Endothelial cell of umbilical vein (primary cell): ENCODE data around the gene TGFA. TPM values are rescaled to one million over a fixed set of nuclear protein-coding genes. Genes with fewer than 3 reads are reported as not detected.

ENCODE experiments used
- BruUV-seq: library from RNA; stranded (reverse); fragments of 400-500 nt; replicated peaks from 2 replicates; lab custom pipeline; 2021; lab: Mats Ljungman, UMichigan
- CTCF ChIA-PET: fragments of 300-600, 350-600 bp; sonication (Branson Sonifier 250); formaldehyde crosslinking; loops from one replicate; lab custom pipeline; 2021; ENCODE audit warnings: antibody characterized with exemption, inconsistent platforms; lab: Charles Lee
- POLR2A ChIA-PET: fragments of 300-600, 350-600 bp; sonication (Branson Sonifier 250); formaldehyde crosslinking; loops from one replicate; lab custom pipeline; 2021; ENCODE audit warnings: antibody characterized with exemption, inconsistent platforms; lab: Charles Lee
- DNase-seq: peaks from one replicate; pipeline ENCODE4 v3.0.0-alpha.2; 2011; ENCODE audit warnings: low read depth, low spot score
- FAIRE-seq: peaks from 2 replicates; lab custom pipeline; 2011; peaks lifted over from hg19 to GRCh38; lab: Jason Lieb, UNC
- H2AFZ ChIP-seq: 2 replicates; pipeline ENCODE4 v1.6.0; 2012; ENCODE audit warnings: low read depth, low read length, control low read depth, inconsistent platforms
- H3K27ac ChIP-seq: 2 replicates; pipeline ENCODE4 v1.5.1; 2011; ENCODE audit warnings: low read depth, mild to moderate bottlenecking, control low read depth, low read length, moderate library complexity; ENCODE audit not compliant: insufficient read depth
- H3K27me3 ChIP-seq, 2 experiments: 2 replicates each; pipeline versions ENCODE4 v1.6.0 to v1.6.1; 2011; ENCODE audit warnings: low read length in 2 of 2, mixed read lengths in 1 of 2; ENCODE audit not compliant: control insufficient read depth in 2 of 2, insufficient read depth in 2 of 2
- H3K36me3 ChIP-seq, 2 experiments: 2 replicates in 1 of 2; 3 replicates in 1 of 2; pipeline ENCODE4 v1.5.1; 2011; ENCODE audit warnings: low read length in 2 of 2, mild to moderate bottlenecking in 1 of 2, moderate library complexity in 1 of 2; ENCODE audit not compliant: control insufficient read depth in 2 of 2, insufficient read depth in 2 of 2; ENCODE audit errors: extremely low read depth in 1 of 2
- H3K4me1 ChIP-seq: 3 replicates; pipeline ENCODE4 v1.5.1; 2011; ENCODE audit warnings: mild to moderate bottlenecking, low read length; ENCODE audit not compliant: control insufficient read depth, insufficient read depth; ENCODE audit errors: extremely low read depth
- H3K4me2 ChIP-seq: 2 replicates; pipeline ENCODE4 v1.6.1; 2011; ENCODE audit warnings: low read length, control low read depth, mixed read lengths; ENCODE audit not compliant: insufficient read depth
- H3K4me3 ChIP-seq, 3 experiments: fragments of 200-600 bp in 1 of 3; sonication (generic), shearing (Covaris generic) in 1 of 3; replicated peaks in 1 of 3; 2 replicates each; pipeline ENCODE4 v1.5.1; 2011 to 2016; ENCODE audit warnings: control low read depth in 3 of 3, low read length in 3 of 3, mild to moderate bottlenecking in 2 of 3, inconsistent platforms in 1 of 3, low read depth in 1 of 3, moderate library complexity in 1 of 3; ENCODE audit not compliant: insufficient read depth in 1 of 3
- H3K79me2 ChIP-seq: 2 replicates; pipeline ENCODE4 v1.6.0; 2012; ENCODE audit warnings: low read length, inconsistent platforms; ENCODE audit not compliant: control insufficient read depth, insufficient read depth
- H3K9ac ChIP-seq: replicated peaks from 2 replicates; pipeline ENCODE3; 2011; ENCODE audit warnings: low read length, control low read depth; ENCODE audit not compliant: insufficient read depth; ENCODE audit errors: extremely low read depth
- H3K9me1 ChIP-seq: replicated peaks from 3 replicates; pipeline ENCODE4 v1.6.0; 2011; ENCODE audit warnings: mild to moderate bottlenecking, low read length; ENCODE audit not compliant: control insufficient read depth, insufficient read depth; ENCODE audit errors: extremely low read depth
- H3K9me3 ChIP-seq: replicated peaks from 2 replicates; pipeline ENCODE4 v1.5.1; 2012; ENCODE audit warnings: low read length, inconsistent platforms; ENCODE audit not compliant: control insufficient read depth, insufficient read depth
- H4K20me1 ChIP-seq: replicated peaks from 2 replicates; pipeline ENCODE3; 2011; ENCODE audit warnings: mild to moderate bottlenecking, low read length; ENCODE audit not compliant: control insufficient read depth, insufficient read depth; ENCODE audit errors: extremely low read depth
- EZH2 ChIP-seq: IDR thresholded peaks from 2 replicates; pipeline ENCODE4 v1.6.1; 2012; ENCODE audit warnings: borderline replicate concordance, low read depth, mild to moderate bottlenecking, moderate library complexity, low read length, inconsistent platforms; ENCODE audit not compliant: severe bottlenecking
- FOS ChIP-seq: IDR thresholded peaks from 2 replicates; pipeline ENCODE4 v1.6.1; 2011; ENCODE audit warnings: mild to moderate bottlenecking, low read length, moderate library complexity, borderline replicate concordance; ENCODE audit not compliant: insufficient read depth
- JUN ChIP-seq: IDR thresholded peaks from 2 replicates; pipeline ENCODE4 v1.6.1; 2011; ENCODE audit warnings: borderline replicate concordance, low read depth; ENCODE audit not compliant: insufficient read length, insufficient read depth
- MYC ChIP-seq: IDR thresholded peaks from one replicate; pipeline ENCODE4 v1.6.1; 2011; ENCODE audit warnings: mild to moderate bottlenecking, low read depth, low read length
- POLR2A ChIP-seq: IDR thresholded peaks from 2 replicates; pipeline ENCODE4 v1.6.1; 2012; ENCODE audit warnings: low read depth, mild to moderate bottlenecking, control low read depth, low read length
- dilution Hi-C: fragments of 300-500 bp; cut with MboI; formaldehyde crosslinking; loops from one replicate; pipeline ENCODE4 v1.15.0; 2019; ENCODE audit warnings: low sequenced_read_pairs; ENCODE audit not compliant: extremely low pct_ligation_motif_present
- intact Hi-C: fragments of 100-400 bp; cut with micrococcal nuclease; formaldehyde crosslinking; loops from one replicate; pipeline ENCODE4 v1.10.0; 2022
- polyA plus RNA-seq, 4 experiments: library from polyadenylated mRNA; depleted of rRNA in 3 of 4; stranded (reverse) in 3 of 4; unstranded in 1 of 4; fragments of >200 nt; gene quantifications; 2 replicates each; pipeline versions ENCODE4 v1.2.1 to v1.2.3, GENCODE V29; 2011 to 2012; ENCODE audit warnings: missing spikeins in 1 of 4
- total RNA-seq: library from RNA; stranded (reverse); gene quantifications from 2 replicates; pipeline ENCODE4 v1.2.3, GENCODE V29; 2021
- TF ChIP-seq, protein P1 (sequence below), 2 donors: IDR thresholded peaks; 1 replicate in 1 of 2; 2 replicates in 1 of 2; pipeline ENCODE4 v1.5.1; 2011; ENCODE audit warnings: low read length in 2 of 2, mild to moderate bottlenecking in 2 of 2, moderate library complexity in 2 of 2, control low read depth in 1 of 2, inconsistent platforms in 1 of 2, low read depth in 1 of 2; ENCODE audit not compliant: insufficient read depth in 1 of 2; ENCODE audit errors: extremely low read depth in 1 of 2
- TF ChIP-seq, protein P2 (sequence below): IDR thresholded peaks from 2 replicates; pipeline ENCODE4 v1.6.1; 2011; ENCODE audit not compliant: insufficient read depth, insufficient read length

Gene TGFA
- total and polyA plus RNA-seq, 2 donors (not counting 3 experiments of a cell fraction or from before 2014, with no cell fraction given) = 0.22 to 0.32 TPM

DNA sequence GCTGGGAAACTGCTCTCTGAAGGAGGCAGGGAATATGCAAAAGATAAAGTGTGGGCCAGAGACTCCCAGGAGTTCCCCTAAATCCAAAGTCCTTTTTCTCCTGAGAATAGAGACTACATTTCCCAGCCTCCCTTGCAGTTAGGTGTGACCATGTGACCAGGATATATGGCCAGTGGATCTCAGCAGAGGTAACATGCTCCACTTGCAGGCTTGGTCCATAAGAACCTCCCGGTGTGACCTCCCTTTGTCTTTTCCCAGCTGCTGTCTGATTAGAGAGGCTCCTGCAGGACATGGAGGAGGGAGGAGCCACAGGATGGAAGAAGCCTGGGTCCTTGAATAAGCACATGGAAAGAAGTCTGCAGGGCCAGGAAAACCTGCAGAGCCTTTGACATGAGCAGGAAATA is 76.2 kb downstream of the TGFA start:
- DNase-seq (no peak), FAIRE-seq (no peak)
- H4K20me1 ChIP-seq = no peaks in the 10 kb centered on the region
- H3K36me3 ChIP-seq = no peaks in the 10 kb centered on the region
- no peaks in the 10 kb centered on the region for H3K9me3 ChIP-seq
- H3K27ac ChIP-seq = no peak overlapping the region
- H3K9me1 ChIP-seq = no peaks in the 10 kb centered on the region
- intact Hi-C loops = loop anchor here (5.0 kb wide), 1 partner anchor 75 kb away; the partner anchor contains the start of gene TGFA
- CTCF ChIA-PET = interaction anchor here (2.0 kb wide), 1 partner anchor 10 kb away, joined by 4 read pairs; no protein-coding TSS in a partner anchor
- TF ChIP-seq JUN (no peak), FOS (no peak), EZH2 (no peak), MYC (no peak), POLR2A (no peak)
- TF ChIP-seq, protein P1, sequence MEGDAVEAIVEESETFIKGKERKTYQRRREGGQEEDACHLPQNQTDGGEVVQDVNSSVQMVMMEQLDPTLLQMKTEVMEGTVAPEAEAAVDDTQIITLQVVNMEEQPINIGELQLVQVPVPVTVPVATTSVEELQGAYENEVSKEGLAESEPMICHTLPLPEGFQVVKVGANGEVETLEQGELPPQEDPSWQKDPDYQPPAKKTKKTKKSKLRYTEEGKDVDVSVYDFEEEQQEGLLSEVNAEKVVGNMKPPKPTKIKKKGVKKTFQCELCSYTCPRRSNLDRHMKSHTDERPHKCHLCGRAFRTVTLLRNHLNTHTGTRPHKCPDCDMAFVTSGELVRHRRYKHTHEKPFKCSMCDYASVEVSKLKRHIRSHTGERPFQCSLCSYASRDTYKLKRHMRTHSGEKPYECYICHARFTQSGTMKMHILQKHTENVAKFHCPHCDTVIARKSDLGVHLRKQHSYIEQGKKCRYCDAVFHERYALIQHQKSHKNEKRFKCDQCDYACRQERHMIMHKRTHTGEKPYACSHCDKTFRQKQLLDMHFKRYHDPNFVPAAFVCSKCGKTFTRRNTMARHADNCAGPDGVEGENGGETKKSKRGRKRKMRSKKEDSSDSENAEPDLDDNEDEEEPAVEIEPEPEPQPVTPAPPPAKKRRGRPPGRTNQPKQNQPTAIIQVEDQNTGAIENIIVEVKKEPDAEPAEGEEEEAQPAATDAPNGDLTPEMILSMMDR (IDR thresholded peaks at IDR 0.05; ENCODE audit: extremely low read depth in 1 of 2, insufficient read depth in 1 of 2, low read depth in 1 of 2, low read length in 2 of 2) = no peak
- TF ChIP-seq, protein P2, sequence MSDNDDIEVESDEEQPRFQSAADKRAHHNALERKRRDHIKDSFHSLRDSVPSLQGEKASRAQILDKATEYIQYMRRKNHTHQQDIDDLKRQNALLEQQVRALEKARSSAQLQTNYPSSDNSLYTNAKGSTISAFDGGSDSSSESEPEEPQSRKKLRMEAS = no peak
- dilution Hi-C loops = no loop called here
- H3K4me2 ChIP-seq = no peak overlapping the region
- no peak overlapping the region for H3K4me3 ChIP-seq
- H3K79me2 ChIP-seq = no peaks in the 10 kb centered on the region
- no TSS peak for BruUV-seq
- no peaks in the 10 kb centered on the region for H3K4me1 ChIP-seq
- H3K9ac ChIP-seq = no peak overlapping the region
- POLR2A ChIA-PET = no interaction called here
- peaks cover 29 to 40% of the 10 kb centered on the region in 2 experiments for H3K27me3 ChIP-seq
- H2AFZ ChIP-seq = no peak overlapping the region
